Measurements from ENCODE around the gene CIP2A.

DNA sequence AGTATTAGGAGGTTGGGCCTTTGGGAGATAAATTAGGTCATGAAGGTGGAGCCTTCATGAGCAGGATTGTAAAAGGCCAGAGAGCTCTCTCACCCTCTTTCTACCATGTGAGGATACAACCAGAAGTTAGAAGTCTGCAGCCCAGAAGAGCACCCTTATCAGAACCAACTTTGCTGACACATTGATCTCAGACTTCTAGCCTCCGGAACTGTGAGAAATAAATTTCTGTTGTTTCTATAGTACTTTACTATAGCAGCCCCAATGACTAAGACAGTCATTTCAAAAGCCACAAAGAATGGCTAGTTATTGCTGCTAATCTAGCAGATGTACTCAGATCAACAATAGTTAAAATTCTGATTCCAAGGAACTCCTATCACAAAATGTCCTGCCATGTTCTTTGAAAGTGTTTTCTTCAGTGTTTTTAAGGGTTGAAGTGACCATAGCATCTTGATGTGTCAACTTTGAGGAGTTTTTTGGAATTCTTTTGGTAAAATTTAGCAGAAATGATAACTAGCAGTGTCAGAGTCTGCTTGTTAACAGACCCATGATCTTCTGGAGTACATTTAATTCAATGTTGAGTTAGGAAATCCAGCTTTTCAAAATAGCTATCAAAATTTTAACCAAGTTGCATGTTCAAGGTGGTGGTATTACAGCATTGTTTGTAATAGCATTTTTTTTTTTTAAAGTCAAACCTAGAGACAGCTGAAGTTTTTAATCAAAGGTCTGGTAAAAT, 10.6 kb upstream of the CIP2A start:
- TF ChIP-seq CTCF (IDR thresholded peaks at IDR 0.05) (no peak), POLR2A (IDR thresholded peaks at IDR 0.05) (no peak)
